ENCODE measurements around the gene CGB3.
"Not testable (repeated sequence)": the region's sequence is repeated elsewhere in the genome, so short reads cannot be mapped to it uniquely, and the experiment has no call there.

The CGB3 gene

GRCh38 chr19:49024233-49024632, at the start of gene CGB3:
Gene CGB3 (minus strand): TSS chr19:49024333. CDS start chr19:49023971, 362 bp downstream.
- not testable (repeated sequence) for DNase-seq

- no peak for DNase-seq
Measured at GRCh38 chr19:49071860-49072547, 47.9 kb upstream of the CGB3 start.

- DNase-seq, result no peak
Measured at GRCh38 chr19:49070416-49070815, 46.3 kb upstream of the CGB3 start.

GRCh38 chr19:49069026-49069425, 44.9 kb upstream of the CGB3 start:
- DNase-seq, result no peak

- no peak for DNase-seq
Measured at GRCh38 chr19:49067554-49067953, 43.4 kb upstream of the CGB3 start.

- no peak for DNase-seq
Measured at GRCh38 chr19:49065905-49066512, 41.9 kb upstream of the CGB3 start.

- no peak for DNase-seq
Measured at GRCh38 chr19:49064768-49065611, 40.9 kb upstream of the CGB3 start, which contains the start of gene NTF4. Gene NTF4 (minus strand): TSS chr19:49064818. CDS start chr19:49061997, 2,821 bp downstream.

- no peak for DNase-seq
Measured at GRCh38 chr19:49064029-49064629, 40.0 kb upstream of the CGB3 start.

GRCh38 chr19:49061445-49061844, 37.3 kb upstream of the CGB3 start:
- DNase-seq, result no peak

- DNase-seq, result no peak
Measured at GRCh38 chr19:49061000-49061399, 36.9 kb upstream of the CGB3 start.

GRCh38 chr19:49059053-49059452, 34.9 kb upstream of the CGB3 start:
- no peak for DNase-seq

- DNase-seq, result no peak
Measured at GRCh38 chr19:49058562-49058961, 34.4 kb upstream of the CGB3 start.

- DNase-seq, result no peak
Measured at GRCh38 chr19:49057636-49058234, 33.6 kb upstream of the CGB3 start, which contains the start of gene CGB7. Gene CGB7 (minus strand): TSS chr19:49057749. CDS start chr19:49055375, 2,374 bp downstream.

- DNase-seq, result not testable (repeated sequence)
Measured at GRCh38 chr19:49056902-49057596, 32.9 kb upstream of the CGB3 start.

- no peak for DNase-seq
Measured at GRCh38 chr19:49056101-49056901, 32.2 kb upstream of the CGB3 start.

GRCh38 chr19:49050376-49051033, 26.4 kb upstream of the CGB3 start:
- DNase-seq, result not testable (repeated sequence)

- DNase-seq, result not testable (repeated sequence)
Measured at GRCh38 chr19:49049834-49050233, 25.7 kb upstream of the CGB3 start.

- DNase-seq, result not testable (repeated sequence)
Measured at GRCh38 chr19:49049011-49049410, 24.9 kb upstream of the CGB3 start, which contains the start of gene CGB8. Gene CGB8 (minus strand): TSS chr19:49049111. CDS start chr19:49048739, 372 bp downstream.

- DNase-seq, result not testable (repeated sequence)
Measured at GRCh38 chr19:49043548-49043947, 19.4 kb upstream of the CGB3 start, which contains the start of gene CGB5. Gene CGB5 (plus strand): TSS chr19:49043848. CDS start chr19:49044210, 362 bp downstream.

GRCh38 chr19:49042666-49043065, 18.5 kb upstream of the CGB3 start:
- not testable (repeated sequence) for DNase-seq
